Stimulated activated CD8-positive, alpha-beta memory T cell treated with anti-CD3 and anti-CD28 coated beads, Interleukin-2, amount 100 ng/mL, for 48 hours (primary cell): ENCODE results near the gene INPP5F.

Source experiments
- DNase-seq, 2 donors: peaks; one replicate each; pipeline ENCODE4 v3.0.0-alpha.2; 2020; ENCODE audit warnings: low read depth in 2 of 2

The INPP5F gene, protein sequence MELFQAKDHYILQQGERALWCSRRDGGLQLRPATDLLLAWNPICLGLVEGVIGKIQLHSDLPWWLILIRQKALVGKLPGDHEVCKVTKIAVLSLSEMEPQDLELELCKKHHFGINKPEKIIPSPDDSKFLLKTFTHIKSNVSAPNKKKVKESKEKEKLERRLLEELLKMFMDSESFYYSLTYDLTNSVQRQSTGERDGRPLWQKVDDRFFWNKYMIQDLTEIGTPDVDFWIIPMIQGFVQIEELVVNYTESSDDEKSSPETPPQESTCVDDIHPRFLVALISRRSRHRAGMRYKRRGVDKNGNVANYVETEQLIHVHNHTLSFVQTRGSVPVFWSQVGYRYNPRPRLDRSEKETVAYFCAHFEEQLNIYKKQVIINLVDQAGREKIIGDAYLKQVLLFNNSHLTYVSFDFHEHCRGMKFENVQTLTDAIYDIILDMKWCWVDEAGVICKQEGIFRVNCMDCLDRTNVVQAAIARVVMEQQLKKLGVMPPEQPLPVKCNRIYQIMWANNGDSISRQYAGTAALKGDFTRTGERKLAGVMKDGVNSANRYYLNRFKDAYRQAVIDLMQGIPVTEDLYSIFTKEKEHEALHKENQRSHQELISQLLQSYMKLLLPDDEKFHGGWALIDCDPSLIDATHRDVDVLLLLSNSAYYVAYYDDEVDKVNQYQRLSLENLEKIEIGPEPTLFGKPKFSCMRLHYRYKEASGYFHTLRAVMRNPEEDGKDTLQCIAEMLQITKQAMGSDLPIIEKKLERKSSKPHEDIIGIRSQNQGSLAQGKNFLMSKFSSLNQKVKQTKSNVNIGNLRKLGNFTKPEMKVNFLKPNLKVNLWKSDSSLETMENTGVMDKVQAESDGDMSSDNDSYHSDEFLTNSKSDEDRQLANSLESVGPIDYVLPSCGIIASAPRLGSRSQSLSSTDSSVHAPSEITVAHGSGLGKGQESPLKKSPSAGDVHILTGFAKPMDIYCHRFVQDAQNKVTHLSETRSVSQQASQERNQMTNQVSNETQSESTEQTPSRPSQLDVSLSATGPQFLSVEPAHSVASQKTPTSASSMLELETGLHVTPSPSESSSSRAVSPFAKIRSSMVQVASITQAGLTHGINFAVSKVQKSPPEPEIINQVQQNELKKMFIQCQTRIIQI

DNA sequence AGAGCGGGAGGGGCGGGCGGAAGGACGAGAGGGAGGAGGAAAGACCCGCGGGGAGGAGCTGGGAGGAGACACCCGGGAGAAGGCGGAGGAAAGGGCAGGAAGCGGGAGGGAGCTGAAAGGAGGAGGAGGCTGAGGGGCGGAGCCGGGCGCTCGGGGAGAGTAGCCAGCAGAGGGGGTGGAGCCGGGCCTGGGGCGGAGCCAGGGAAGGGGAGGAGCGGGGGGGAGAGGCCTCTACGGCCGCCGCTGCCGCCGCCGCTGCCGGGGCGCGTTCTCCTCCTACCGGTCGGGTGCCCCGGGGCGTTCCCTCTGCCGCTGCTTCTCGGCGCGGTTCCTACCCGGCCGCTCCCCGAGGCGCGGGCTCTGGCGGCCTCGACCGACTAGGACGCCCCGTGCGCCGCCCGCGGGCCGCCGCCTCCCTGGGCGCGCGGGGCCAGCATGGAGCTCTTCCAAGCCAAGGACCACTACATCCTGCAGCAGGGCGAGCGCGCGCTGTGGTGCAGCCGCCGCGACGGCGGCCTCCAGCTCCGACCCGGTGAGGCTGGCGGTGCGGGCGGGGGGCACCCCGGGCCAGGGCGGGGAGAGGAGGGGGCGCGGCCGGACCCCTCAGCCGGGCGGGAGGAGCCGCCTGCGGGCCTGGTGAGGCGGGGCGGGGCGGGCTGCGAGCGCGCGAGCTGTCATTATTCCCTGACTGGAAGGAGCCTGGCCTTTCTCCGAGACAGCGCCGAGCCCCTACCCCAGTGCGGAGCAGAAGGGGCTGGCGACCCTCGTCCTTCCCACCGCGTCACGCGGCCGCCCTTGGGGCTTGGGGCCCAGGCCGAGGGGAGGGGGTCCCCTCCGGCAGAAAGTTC lies at the start of gene INPP5F:
INPP5F (plus strand) TSS at position 223 of the 848 bp plus-strand sequence; CDS start at position 436, 213 bp downstream.
- DNase-seq: peak; percentile 100

DNA sequence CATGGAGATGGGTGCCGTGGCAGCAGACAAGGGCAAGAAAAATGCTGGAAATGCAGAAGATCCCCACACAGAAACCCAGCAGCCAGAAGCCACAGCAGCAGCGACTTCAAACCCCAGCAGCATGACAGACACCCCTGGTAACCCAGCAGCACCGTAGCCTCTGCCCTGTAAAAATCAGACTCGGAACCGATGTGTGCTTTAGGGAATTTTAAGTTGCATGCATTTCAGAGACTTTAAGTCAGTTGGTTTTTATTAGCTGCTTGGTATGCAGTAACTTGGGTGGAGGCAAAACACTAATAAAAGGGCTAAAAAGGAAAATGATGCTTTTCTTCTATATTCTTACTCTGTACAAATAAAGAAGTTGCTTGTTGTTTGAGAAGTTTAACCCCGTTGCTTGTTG lies 48.7 kb upstream of the INPP5F start:
- DNase-seq: no peak

DNA sequence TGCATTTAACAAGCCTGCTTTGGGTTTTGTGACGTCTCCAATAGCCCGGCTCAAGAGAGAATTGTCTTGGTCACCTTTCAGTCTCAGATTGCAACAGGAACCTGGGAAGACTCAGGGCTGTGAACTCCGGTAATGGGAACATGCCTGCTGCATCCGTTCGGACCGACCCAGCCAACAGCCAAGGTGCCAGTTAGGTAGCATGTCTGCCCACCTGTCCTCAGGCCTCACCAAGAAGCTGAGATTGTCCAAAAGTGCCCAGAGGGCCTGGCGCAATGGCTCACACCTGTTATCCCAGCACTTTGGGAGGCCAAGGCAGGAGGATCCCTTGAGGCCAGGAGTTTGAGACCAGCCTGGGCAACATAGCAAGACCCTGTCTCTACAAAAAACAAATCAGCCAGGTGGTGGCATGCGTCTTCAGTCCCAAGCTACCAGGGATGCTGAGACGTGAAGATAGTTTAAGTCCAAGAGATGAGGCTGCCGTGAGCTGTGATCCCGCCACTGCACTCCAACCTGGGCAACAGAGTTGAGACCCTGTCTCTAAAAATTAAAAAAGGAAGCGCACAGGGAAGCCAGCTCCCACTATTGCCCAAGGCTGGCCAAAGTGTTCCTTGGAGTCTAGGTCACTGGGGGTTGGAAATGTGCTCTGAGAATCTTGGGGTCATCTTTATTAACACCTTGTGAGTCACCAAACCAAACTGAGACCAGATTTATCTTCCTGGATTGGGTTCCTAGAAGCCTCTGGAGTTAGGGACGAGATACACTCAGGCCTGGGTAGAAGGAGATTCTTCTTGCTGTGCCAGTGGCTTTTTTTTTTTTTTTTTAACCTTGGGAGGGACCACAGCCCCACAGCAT lies 47.7 kb upstream of the INPP5F start:
- no peak for DNase-seq

DNA sequence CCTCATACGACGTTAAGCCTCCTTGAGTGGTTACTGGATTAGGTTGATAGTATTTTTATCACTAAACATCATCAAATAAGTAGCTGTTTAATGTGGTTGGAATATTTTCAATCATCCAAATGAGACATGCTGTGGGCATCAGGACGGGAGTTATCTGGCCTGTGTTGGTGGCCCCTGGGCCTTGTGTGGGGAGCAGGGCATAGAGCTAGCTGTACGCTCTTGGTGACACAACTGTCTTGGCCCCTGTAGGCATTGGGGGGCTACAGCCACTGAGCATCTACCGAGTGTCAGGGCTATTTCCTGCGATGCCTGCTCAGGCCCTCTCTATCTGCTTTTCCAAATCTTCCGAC lies 46.4 kb upstream of the INPP5F start:
- no peak for DNase-seq

DNA sequence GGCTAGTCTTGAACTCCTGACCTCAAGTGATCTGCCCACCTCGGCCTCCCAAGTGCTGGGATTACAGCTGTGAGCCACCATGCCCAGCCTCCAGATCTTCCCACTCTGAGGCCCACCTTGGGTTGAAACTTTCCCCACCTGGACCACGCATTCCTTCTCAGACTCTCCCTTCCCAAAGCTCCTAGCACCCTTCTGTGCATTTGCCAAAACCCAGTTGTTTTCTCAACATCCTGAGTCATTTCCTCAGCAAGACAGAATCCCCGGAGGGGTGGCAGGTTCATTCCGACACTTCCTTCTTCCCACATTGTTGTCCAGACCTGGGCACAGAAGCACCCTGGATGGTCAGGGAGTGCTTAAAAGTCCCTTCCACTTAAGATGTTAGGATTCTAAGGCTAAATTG lies 45.8 kb upstream of the INPP5F start:
- DNase-seq: no peak

DNA sequence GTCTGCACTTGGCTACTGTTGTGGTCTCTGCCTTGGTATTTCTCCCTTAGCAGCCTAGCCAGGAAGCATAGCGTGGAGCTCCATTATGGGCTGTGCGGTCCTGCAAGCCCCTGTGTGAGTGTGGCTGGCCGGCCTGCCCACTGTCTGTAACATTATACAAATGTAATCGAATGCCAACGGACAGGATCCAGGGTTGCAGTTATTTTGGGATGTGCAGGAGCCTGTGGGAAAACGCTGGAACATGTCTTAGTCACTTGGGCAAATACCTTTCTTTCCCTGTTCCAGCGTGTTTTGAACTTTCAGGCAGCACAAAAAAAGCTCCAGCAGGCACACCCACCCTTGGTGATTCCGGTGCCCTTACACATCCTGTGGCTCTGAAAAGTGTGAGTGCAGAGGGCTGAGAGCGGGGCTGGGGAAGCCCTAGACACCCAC lies 45.2 kb upstream of the INPP5F start:
- DNase-seq: no peak

DNA sequence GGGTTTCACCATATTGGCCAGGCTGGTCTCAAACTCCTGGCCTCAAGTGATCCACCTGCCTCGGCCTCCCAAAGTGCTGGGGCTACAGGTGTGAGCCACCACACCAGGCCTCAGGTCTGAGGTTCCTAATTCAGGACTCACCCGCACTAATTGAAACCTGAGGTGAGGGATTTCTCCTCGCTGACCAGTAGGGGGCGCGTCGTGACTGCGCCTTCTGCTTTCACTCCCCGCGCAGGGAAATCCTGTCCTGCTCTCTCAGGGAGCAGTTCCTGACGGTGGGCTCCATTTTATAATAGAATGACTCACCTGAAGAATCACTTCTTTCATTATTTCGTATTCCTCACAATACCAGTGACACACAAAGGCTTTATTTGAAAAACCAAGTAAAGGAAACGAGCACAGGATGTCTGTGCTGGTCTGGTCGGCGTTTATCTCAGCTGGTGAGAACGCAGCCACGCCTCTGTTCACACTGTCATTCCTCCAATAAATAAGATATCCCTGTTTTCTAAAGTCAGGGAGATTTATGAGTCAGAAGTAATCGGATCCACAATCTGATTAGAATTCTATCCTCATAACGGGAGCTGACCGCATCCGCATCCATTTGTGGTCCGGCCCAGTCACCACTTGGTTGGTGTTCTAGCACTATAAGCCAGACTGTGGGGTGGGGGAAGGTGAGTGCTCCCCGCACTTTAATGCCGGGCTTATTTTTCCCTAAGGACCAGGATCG lies 39.2 kb upstream of the INPP5F start:
- peak; percentile 73 to 79 for DNase-seq

DNA sequence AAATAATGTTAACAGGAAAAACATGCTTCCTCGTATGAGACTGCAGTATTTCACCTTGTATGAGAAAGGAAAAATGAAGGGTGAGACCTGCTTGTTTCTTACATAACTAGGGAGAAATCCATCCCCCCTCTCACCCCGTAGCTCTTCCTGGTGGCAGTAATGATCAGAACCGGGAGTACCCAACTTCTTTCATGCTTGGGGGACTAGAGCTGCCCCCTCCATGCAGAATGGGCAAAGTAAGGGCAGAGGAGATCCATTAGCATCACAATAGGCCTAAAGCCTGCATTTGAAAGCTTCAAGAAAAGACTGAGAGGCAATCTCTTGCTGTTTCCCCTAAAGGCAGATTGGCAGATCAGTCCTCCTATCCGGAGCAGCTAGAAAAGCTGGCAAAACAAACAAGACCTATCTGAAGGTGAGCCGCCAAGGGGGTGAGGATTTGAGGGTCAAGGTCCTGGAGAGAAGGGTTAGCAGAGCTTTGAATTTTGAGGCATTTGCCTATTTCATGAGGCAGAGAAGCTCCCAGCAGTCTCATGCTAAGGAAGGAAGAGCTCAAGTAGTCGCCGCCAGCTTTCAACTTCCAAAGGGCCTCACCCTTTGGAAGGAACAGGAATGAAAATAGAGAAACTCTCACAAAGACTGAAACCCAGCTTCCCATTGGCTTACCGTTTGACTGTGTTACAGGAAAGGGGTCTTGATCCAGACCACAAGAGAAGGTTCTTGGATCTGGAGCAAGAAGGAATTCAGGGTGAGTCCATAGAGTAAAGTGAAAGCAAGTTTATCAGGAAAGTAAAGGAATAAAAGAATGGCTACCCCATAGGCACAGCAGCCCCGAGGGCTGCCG lies 38.4 kb upstream of the INPP5F start:
- no peak for DNase-seq

DNA sequence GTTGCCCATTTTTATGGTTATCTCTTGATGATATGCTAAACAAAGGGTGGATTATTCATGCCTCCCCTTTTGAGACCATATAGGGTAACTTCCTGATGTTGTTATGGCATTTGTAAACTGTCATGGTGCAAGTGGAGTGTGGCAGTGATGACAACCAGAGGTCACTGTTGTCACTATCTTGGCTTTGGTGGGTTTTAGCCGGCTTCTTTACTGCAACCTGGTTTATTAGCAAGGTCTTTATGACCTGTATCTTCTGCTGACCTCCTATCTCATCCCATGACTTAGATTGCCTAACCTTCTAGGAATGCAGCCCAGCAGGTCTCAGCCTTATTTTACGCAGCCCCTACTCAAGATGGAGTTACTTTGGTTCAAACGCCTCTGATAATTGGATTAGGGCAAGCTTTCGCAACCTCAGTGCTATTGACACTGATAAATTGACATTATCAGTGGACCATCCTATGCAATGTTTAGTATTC lies 37.8 kb upstream of the INPP5F start:
- no peak for DNase-seq

DNA sequence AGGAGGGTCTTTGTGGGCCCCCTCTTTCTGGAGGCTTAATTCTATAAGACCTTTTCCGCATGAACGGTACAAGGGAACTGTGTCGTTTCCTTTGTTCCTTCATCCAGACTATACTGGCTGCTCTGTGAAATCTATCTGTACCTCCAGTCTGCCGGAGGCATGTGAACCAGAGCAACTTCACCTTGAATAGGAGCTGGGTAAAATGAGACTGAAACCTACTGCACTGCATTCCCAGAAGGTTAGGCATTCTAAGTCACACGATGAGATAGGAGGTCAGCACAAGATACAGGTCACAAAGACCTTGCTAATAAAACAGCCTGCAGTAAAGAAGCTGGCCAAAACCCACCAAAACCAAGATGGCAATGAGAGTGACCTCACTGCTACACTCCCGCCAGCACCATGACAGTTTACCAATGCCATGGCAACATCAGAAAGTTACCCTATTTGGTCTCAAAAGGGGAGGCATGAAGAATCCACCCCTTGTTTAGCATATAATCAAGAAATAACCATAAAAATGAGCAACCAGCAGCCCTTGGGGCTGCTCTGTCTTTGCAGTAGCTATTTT lies 36.8 kb upstream of the INPP5F start:
- no peak for DNase-seq

DNA sequence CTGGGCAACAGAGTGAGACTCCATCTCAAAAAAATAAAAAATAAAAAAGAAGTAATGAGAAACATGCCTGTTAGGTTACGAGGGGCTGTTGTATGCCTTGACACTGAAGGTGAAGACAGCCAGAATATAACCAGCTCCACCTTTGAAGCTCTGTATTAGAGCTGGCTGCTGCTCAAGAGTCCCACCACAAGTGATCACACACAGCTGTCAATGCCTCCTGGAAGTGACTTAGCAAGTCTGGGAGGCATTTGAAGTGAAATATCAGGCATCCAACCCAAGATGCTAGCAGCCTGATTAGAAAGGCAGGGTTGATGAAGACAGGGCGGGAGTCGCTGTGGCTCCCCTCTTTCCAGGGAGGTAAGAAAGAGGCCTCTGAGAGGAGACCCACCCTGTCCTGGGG lies 34.1 kb upstream of the INPP5F start:
- DNase-seq: no peak

DNA sequence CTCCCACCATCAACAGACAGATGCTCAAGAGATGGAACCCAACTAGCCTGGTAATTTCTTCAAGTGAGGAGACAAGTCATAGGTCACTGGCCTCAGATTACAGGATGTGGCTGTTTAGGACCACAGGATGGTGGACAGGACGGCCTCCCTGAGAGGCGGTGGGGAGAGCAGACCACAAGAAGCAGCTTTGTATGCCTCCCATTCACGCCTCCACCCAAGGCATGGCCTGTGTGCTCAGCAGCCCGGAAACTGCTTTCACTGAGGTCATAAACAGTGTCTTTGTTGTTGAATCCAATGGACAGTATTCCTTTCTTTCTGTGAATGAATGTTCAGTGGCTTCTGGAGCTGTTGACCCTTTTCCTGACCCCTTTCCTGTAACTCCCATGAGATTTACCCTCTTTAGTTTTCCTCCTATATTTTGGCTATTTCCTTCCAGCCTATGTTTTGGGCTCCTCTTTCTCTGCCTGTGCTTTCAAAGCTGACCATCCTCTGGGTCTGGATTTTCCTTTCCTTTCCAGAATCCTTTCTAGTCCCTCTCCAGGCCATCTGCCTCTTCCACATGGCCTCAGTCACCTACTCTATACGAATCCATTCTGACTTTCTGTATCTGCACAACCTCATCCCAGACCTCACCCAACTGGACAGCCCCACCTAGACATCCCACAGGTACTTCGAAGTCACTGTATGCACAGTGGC lies 32.4 kb upstream of the INPP5F start:
- DNase-seq: no peak

DNA sequence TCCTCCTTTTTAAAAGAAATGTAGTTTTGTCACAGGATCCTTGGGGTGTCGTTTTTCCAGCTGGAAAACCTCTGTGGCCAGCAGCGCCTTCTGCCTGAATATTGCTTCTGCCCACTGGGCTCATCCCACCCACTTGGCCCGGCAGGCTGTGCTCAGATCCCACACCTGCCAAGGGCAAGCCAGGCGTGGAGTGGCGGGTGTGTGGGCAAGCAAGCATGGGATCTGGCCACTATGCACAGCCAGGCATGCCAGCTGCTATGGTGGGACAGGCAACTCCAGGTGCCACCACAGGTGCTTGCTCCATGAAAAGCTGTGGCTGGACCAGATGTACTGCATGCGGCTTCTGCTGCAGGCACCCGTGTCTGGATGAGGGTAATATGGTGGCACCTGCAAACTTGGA lies 31.2 kb upstream of the INPP5F start:
- no peak for DNase-seq

DNA sequence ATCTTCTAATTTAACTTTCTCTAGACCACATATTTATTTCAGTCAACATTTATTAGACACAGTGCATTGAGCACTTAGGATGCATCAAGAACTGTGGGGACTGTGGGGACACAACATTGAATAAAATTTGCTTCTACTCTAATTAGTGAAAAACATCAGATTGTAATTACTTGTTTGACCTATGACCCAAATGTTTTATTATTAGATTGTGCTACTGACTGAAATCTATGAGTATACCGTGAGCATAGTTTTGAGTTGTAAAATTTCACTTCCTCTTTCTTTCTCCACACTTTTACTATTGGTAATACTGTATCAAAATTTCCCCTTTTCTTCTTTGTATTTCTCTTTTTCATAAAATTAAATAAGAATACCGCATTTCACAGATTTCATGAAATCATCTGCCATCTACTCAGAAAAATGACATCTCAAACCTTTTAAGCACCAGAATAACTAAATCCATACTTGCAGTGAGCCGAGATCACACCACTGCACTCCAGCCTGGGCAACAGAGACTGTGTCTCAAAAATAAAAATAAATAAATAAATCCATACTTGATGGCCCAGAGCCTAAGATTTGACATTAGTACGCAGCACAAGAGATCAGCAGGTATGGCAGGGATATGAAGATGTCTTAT lies 25.4 kb upstream of the INPP5F start:
- no peak for DNase-seq

DNA sequence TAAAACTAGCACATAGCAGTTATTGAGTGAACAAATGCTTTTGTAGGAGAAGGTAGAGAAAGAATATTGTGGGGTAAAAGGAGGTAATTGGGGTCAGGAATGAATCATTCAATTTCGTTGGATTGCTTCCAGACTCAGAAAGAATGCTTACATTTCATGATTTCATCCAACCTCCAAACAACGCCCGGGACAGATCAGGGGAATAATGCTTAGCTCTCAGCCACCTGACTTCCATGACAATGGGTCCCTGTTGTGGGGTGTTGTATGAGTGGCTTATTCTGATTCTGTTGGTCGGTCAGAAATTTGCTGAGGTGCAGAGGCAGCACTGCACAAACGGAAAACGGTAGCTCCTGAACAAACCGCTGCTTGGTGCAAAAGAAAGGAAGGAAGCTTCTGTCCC lies 24.0 kb upstream of the INPP5F start:
- DNase-seq: no peak

DNA sequence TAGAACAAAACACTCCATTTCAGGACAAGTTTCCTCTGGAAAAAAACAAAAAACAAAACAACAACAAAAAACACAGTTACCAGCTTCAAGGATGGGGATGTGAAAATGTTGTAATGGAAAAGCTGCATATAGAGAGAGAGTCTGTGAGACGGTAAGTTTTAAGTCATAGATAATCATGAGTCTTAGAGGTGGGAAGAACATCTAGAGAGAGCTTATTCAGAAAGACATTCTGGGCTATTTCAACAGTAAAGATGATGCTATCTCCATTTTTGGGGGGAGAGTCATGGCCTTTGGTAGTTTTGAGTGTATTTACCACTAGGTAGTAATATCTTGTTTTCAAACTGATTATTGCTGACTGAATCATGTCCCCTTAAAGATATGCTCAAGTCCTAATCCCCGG lies 23.3 kb upstream of the INPP5F start:
- DNase-seq: no peak

DNA sequence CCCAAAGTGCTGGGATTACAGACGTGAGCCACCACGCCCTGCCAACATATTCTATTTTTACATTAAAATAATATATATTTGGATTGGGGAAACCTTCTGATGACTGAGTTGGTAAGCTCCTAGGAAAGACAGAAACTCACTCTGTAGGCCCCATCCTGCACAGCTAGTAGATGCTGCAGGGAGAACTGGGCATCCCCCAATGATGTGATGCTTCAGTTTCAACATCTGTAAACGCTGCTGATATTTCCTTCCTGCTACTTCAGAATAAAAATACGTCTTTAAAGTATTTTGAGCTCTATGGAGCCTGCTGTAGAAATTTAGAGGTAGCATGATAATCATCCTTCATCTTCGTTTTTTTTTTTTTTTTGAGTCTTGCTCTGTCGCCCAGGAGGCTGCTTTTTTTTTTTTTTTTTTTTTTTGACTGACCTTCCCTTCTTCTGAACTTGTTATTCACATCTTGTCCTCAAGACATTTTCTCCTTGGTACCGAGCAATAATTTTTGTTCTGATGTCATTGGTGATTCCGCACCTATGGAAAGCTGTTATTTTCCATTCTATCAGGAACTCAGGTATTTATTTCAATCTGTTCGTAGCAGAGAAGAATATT lies 21.8 kb upstream of the INPP5F start:
- DNase-seq: no peak
